ENCODE data around the gene HECTD2.
"Not testable (repeated sequence)": the region's sequence is repeated elsewhere in the genome, so short reads cannot be mapped to it uniquely, and the experiment has no call there.

HECTD2 gene

GRCh38 chr10:91412354-91413087 is 2.4 kb downstream of the HECTD2 start:
- DNase-seq (ENCODE audit: low spot score) = no peak

- DNase-seq (ENCODE audit: low spot score) = no peak
These were observed 5.7 kb downstream of the HECTD2 start for GRCh38 chr10:91415816-91416215.

DNA sequence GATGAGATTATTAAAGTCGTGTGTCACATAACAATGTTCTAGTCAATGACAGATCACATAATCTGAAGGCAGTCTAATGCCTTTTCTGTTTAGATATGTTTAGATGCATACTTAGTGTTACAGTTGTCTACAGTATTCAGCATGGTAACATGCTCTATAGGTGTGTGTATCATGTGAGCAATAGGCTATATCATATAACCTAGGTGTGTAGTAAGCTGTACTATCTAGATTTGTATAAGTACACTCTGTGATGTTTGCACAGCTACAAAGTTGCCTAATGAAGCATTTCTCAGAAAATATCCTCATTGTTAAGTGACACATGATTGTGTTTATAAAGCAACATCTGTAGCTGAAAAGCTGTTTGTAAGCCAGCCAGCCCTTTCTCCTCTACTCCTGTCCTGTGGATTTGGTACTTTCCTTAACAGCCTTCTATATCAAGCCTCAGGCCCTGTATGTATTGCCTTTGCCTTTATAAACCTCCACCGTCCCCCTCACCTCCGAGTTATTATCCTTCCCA is 6.3 kb downstream of the HECTD2 start:
- no peak for DNase-seq (ENCODE audit: low spot score)

- no peak for DNase-seq (ENCODE audit: low spot score)
These were observed 8.3 kb downstream of the HECTD2 start for GRCh38 chr10:91418416-91418815.

DNA sequence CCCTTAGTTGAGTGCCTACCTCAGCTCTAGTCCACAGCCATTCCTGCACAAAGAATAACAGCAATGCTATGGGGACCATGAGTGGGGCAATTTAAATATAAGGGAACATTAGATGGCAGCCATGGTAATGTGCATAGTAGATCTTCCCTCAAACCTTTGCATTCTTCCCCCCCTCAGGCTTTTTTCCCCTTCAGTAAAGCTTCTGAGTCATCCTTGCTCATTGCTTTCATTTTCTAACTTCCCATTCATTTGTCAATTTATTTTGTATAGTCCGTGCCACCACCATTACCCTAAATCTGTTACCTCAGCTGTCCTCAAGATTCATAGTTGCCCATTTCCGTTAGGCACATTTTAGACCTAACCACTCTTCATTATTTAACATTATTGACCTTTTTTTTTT is 10.7 kb downstream of the HECTD2 start:
- no peak for DNase-seq (ENCODE audit: low spot score)

DNA sequence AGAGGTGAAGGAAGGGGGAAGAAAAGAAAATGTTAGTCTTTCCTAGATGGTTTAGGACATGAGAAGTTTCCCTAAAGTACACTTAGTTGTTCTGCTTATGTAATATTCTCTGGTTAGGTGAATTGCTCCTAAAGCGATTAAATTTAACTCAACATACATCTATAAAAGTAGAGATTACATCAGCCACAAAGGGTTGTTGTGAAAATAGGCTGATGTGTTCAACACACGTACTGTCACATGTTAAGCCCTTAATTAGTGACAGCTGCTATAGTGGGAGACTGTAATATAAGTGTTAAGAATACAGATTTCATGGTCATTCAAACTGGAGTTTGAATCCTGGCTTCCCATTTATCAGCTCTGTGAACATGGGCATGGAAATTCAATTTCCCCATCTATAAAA is 12.8 kb downstream of the HECTD2 start:
- DNase-seq (ENCODE audit: low spot score) = no peak

GRCh38 chr10:91424016-91424415 is 13.9 kb downstream of the HECTD2 start:
- DNase-seq (ENCODE audit: low spot score) = no peak

DNA sequence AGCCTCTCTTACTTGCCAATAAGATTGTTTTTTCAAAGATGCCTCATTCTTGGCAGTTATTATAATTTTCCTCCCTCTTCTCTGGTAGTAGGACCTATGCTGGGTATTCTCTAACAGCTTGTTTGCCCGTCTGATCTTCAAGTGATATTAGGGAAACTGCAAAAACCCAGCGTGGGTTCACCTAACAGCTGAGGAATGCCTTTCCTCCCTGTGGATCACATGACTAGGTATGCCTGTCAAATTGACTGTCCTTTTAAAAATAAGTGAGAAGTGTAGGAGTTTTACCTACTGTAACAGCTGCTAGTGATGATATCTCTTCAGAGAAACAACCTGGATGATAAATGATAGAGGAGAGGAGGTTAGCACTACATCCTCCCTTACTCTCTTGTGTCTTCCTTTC is 22.0 kb downstream of the HECTD2 start:
- DNase-seq (ENCODE audit: low spot score) = no peak

- DNase-seq (ENCODE audit: low spot score) = no peak
These were observed 23.5 kb downstream of the HECTD2 start for GRCh38 chr10:91433620-91434019.

- DNase-seq (ENCODE audit: low spot score) = no peak
These were observed 23.9 kb downstream of the HECTD2 start for GRCh38 chr10:91434041-91434440.

DNA sequence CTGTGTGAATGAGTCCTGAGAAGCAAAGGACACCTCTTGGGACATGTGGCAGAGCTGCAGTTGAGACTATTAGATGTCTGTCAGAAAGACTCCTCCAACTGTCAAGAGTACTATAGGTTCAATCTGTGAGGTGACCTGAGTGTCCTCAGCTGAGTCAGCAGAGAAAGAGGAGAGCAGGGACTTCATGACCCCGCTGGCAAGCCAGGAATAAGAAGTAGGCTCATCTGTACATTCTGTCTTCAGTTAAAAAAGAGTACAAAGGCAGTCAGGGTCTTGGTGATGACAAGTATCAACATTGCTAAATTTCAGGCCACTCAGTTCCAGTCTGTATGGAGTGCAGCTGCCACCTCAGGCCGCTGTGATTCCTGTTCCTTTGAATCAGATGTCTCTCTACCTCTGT is 25.1 kb downstream of the HECTD2 start:
- no peak for DNase-seq (ENCODE audit: low spot score)

- not testable (repeated sequence) for DNase-seq (ENCODE audit: low spot score)
These were observed 28.1 kb downstream of the HECTD2 start for GRCh38 chr10:91438228-91438627.

DNA sequence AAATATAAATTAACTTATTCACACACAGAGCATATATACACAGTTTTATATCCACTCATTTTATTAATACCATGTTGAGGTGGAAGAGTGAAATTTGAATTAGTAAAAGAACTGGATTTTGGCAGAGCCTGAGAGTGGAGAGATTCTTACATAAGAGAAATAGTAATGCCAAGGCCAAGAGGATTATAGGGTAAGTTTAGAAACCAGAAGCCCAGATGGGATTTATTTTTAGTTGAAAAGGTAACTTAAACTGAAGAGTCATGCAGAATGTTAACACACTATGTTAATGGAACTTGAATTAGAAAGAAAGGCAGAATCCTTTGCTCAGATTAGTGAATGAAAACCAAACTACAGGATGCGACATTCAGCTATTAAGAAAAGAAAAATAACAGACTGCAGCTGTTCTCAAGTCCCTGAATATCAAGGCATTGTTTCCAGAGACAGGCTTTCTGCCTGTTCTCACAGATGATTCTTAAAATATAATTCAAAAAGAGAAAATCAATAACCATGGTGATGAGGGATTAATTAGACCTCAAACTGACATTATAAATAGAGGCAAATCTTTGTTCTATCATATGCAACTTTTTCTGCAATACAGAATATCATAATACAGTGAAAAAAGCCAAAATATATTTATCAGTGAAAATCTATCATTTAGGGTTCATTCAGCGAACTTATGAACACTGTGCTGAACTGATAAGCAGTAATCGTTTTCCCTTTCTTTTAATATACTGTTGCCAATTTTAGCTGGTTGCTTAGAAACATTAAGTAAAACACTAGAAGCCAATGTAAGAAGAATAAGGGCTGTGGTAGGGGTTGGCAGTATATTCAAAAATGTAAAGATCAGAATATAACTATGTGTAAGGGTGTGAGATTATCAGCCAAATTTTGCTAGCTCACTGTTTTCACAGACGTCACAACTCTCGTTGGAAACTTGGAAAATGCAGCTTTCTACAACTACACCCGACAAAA is 34.4 kb downstream of the HECTD2 start:
- DNase-seq (ENCODE audit: low spot score) = no peak

GRCh38 chr10:91452063-91452462 is 41.9 kb downstream of the HECTD2 start:
- DNase-seq (ENCODE audit: low spot score) = no peak

DNA sequence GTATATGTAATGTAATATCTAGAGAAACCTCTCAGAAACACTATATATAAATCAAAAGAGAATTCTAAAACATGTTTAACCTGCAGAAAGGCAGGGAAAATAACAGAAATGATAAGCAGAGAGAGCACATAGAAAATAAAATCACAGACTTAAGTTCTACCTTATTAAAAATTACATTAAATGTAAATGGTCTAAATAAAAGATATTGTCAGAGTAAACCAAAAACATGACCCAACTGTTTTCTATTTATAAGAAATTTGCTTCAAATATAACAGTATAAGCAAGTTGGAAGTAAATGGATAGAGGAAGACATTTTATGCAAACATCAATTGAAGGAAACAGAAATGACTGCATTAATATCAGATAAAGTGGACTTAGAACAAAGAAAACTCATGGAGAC is 43.4 kb downstream of the HECTD2 start:
- DNase-seq (ENCODE audit: low spot score) = no peak

- not testable (repeated sequence) for DNase-seq (ENCODE audit: low spot score)
These were observed 45.0 kb downstream of the HECTD2 start for GRCh38 chr10:91455135-91455534.

DNA sequence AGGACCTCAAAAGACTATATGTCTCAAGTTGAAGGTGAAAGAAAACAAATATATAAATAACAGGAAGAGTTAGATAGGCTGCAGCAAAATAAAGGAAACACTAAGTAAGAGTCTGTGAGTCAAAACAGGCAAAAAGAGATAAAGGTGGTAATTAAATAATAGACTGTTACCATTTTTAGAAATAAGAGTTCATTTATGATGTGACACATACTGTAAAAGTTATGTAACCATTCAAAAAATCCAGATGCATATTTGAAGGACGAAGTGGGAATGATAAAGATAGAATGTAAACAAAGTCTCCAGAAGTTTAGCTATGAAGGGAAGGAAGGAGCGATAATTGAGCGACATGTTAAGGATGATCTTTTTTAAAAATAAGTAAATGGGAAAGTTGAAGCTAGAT is 50.5 kb downstream of the HECTD2 start:
- DNase-seq (ENCODE audit: low spot score) = no peak

DNA sequence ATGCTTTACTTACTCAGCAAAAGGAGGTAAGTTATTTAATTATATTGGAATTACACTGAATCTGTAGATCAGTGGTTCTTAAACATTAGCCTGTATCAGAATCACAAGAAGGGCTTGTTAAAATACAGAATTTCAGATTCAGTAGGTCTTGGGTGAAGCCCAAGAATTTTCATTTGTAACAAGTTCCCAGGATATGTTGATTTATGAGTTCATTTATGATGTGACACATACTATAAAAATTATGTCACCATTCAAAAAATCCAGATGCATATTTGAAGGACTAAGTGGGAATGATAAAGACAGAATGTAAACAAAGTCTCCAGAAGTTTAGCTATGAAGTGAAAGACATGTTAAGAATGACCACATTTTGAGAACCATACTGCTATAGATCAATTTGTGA is 52.3 kb downstream of the HECTD2 start:
- DNase-seq (ENCODE audit: low spot score) = no peak

GRCh38 chr10:91464500-91464899 is 54.4 kb downstream of the HECTD2 start:
- no peak for DNase-seq (ENCODE audit: low spot score)

GRCh38 chr10:91465261-91465660 is 55.1 kb downstream of the HECTD2 start:
- no peak for DNase-seq (ENCODE audit: low spot score)

DNA sequence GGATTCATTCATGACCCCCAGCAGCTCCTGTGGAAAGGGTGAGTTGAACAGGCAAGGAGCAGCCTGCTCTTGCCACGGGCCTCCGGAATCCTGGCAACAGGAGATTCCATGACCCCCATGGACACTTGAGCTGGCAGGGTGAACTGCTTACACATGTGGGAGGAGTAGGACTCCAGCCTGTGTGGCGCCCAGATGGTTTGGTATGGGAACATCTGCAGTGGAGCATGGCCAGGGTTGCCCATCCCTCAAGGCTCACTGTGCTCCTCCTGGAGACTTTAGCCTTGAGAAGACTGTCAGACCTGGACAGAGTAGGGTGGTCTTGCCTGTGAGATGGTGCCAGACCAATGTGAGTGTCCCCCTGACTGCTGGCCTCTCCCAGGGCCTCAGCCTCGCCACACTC is 57.0 kb downstream of the HECTD2 start:
- no peak for DNase-seq (ENCODE audit: low spot score)

- DNase-seq (ENCODE audit: low spot score) = no peak
These were observed 61.5 kb downstream of the HECTD2 start for GRCh38 chr10:91471602-91472001.

DNA sequence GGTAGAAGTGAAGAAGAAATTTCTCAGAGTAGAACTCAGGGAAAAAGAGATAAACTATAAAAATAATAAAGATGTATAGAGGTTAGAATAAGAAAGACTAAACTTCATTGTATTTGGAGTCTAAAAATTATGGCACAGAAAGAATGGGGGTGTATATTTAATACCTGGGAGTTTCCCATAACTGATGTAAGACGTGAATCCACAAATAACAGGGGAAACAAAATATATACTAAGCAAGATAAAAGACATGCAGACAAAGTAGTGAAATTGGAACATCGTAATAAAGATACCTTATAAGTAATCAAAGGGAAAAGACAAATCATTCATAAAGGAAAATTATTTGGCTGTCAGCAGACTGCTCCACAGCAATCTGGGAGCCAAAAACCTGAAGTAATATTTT is 62.8 kb downstream of the HECTD2 start:
- no peak for DNase-seq (ENCODE audit: low spot score)

Measured in kidney capillary endothelial cell (primary cell).